DND-41 (cell line): ENCODE measurements around the gene ANXA9.

Source experiments
- ATAC-seq: fragments of 200-7000 bp; cut with Tn5 transposase; 3 replicates; pipeline ENCODE4 v1.9.1; 2021; ENCODE audit warnings: low read depth; ENCODE audit not compliant: insufficient read depth
- DNase-seq: peaks from one replicate; pipeline ENCODE4 v3.0.0-alpha.2; 2020
- H2AFZ ChIP-seq: 2 replicates; pipeline ENCODE4 v1.6.0; 2012; ENCODE audit warnings: low read depth, low read length
- H3K27ac ChIP-seq: 2 replicates; pipeline ENCODE4 v1.5.1; 2012; ENCODE audit warnings: low read length, inconsistent platforms
- H3K27me3 ChIP-seq: fragments of 200-600 bp; sonication (generic); 2 replicates; pipeline ENCODE4 v1.6.0; 2012; ENCODE audit warnings: low read length, mild to moderate bottlenecking, inconsistent platforms; ENCODE audit not compliant: insufficient read depth, poor library complexity
- H3K36me3 ChIP-seq: 2 replicates; pipeline ENCODE4 v1.5.1; 2012; ENCODE audit warnings: low read length, inconsistent platforms; ENCODE audit not compliant: insufficient read depth
- H3K4me1 ChIP-seq: 2 replicates; pipeline ENCODE4 v1.5.1; 2012; ENCODE audit warnings: mild to moderate bottlenecking, low read length; ENCODE audit not compliant: insufficient read depth
- H3K4me2 ChIP-seq: 2 replicates; pipeline ENCODE4 v1.6.0; 2012; ENCODE audit warnings: mild to moderate bottlenecking, moderate library complexity, low read length, inconsistent platforms; ENCODE audit not compliant: insufficient read depth
- H3K4me3 ChIP-seq, 2 experiments: fragments of 200-600 bp in 1 of 2; shearing (Covaris generic) in 1 of 2; 2 replicates each; pipeline ENCODE4 v1.5.1; 2012 to 2016; ENCODE audit warnings: inconsistent platforms in 2 of 2, low read length in 2 of 2, mild to moderate bottlenecking in 2 of 2, low read depth in 1 of 2, moderate library complexity in 1 of 2
- H3K79me2 ChIP-seq: 2 replicates; pipeline ENCODE4 v1.6.0; 2012; ENCODE audit warnings: low read length, inconsistent platforms; ENCODE audit not compliant: insufficient read depth
- H3K9ac ChIP-seq: 2 replicates; pipeline ENCODE4 v1.6.0; 2012; ENCODE audit warnings: low read depth, mild to moderate bottlenecking, inconsistent platforms, low read length, moderate library complexity
- H3K9me3 ChIP-seq: 2 replicates; pipeline ENCODE4 v1.5.1; 2012; ENCODE audit warnings: low read length, moderate library complexity, mild to moderate bottlenecking, inconsistent platforms; ENCODE audit not compliant: insufficient read depth, severe bottlenecking
- H4K20me1 ChIP-seq: 2 replicates; pipeline ENCODE4 v1.6.0; 2012; ENCODE audit warnings: low read length; ENCODE audit not compliant: insufficient read depth
- CTCF ChIP-seq: IDR thresholded peaks from 2 replicates; pipeline ENCODE4 v1.5.1; 2012; ENCODE audit warnings: borderline replicate concordance, low read length, moderate library complexity, mild to moderate bottlenecking; ENCODE audit not compliant: poor library complexity, severe bottlenecking; ENCODE audit errors: extremely low read depth
- EZH2 ChIP-seq: IDR thresholded peaks from 3 replicates; pipeline ENCODE4 v1.6.1; 2012; ENCODE audit warnings: borderline replicate concordance, low read depth, mild to moderate bottlenecking, moderate library complexity, low read length, inconsistent platforms; ENCODE audit not compliant: severe bottlenecking

ANXA9 gene

GRCh38 chr1:151043163-151043562, 61.1 kb downstream of the ANXA9 start:
- TF ChIP-seq CTCF: no peak
- TF ChIP-seq EZH2: no peak

More at GRCh38 chr1:151043163-151043562, 61.1 kb downstream of the ANXA9 start:
- no peaks in the 10 kb centered on the region for H3K79me2 ChIP-seq
- no peaks in the 10 kb centered on the region for H3K9me3 ChIP-seq
- H3K4me1 ChIP-seq: peaks cover 12% of the 10 kb centered on the region
- H3K27me3 ChIP-seq: no peaks in the 10 kb centered on the region
- no peak overlapping the region for H3K9ac ChIP-seq
- H3K27ac ChIP-seq: no peak overlapping the region
- no peak overlapping the region for H2AFZ ChIP-seq
- H3K36me3 ChIP-seq: no peaks in the 10 kb centered on the region
- no peak overlapping the region for H3K4me2 ChIP-seq
- H3K4me3 ChIP-seq: no peak overlapping the region
- H4K20me1 ChIP-seq: no peaks in the 10 kb centered on the region
- DNase-seq (no peak), ATAC-seq (no peak)
